Loucy (cell line): ENCODE results near the gene ARHGAP6.

Experiments used
- H2AFZ ChIP-seq: fragments of 200-600 bp; sonication (generic); 2 replicates; pipeline ENCODE4 v1.6.0; 2016; ENCODE audit warnings: antibody characterized with exemption, mild to moderate bottlenecking, low read length, moderate library complexity
- H3F3A ChIP-seq: fragments of 200-600 bp; 2 replicates; pipeline ENCODE4 v1.6.0; 2016; ENCODE audit warnings: antibody characterized with exemption, low read depth, mild to moderate bottlenecking
- H3K27me3 ChIP-seq: fragments of 200-600 bp; sonication (generic); 2 replicates; pipeline ENCODE4 v1.6.1; 2014; ENCODE audit warnings: low read length, mild to moderate bottlenecking; ENCODE audit not compliant: insufficient read depth, poor library complexity, severe bottlenecking
- H3K36me3 ChIP-seq: fragments of 200-600 bp; sonication (generic); 2 replicates; pipeline ENCODE4 v1.6.1; 2016; ENCODE audit warnings: low read length; ENCODE audit not compliant: insufficient read depth
- H3K4me1 ChIP-seq: fragments of 200-600 bp; sonication (generic); 2 replicates; pipeline ENCODE4 v1.5.1; 2014; ENCODE audit warnings: low read length, mild to moderate bottlenecking; ENCODE audit not compliant: insufficient read depth, poor library complexity, severe bottlenecking
- H3K4me2 ChIP-seq: fragments of 200-600 bp; sonication (generic); 2 replicates; pipeline ENCODE4 v1.6.0; 2014; ENCODE audit warnings: antibody characterized with exemption, low read length, low read depth, mild to moderate bottlenecking; ENCODE audit not compliant: poor library complexity, severe bottlenecking
- H3K4me3 ChIP-seq: fragments of 200-600 bp; sonication (generic); 2 replicates; pipeline ENCODE4 v1.5.1; 2014; ENCODE audit warnings: low read length, mild to moderate bottlenecking, mixed read lengths; ENCODE audit not compliant: poor library complexity, severe bottlenecking
- H3K79me2 ChIP-seq: fragments of 200-600 bp; sonication (generic); 2 replicates; pipeline ENCODE4 v1.6.1; 2014; ENCODE audit warnings: low read length; ENCODE audit not compliant: insufficient read depth
- H3K9ac ChIP-seq: fragments of 200-600 bp; sonication (generic); 2 replicates; pipeline ENCODE4 v1.6.0; 2014; ENCODE audit warnings: mild to moderate bottlenecking, low read depth, low read length, moderate library complexity; ENCODE audit not compliant: poor library complexity, severe bottlenecking
- H3K9me2 ChIP-seq: fragments of 200-600 bp; sonication (generic); replicated peaks from 2 replicates; pipeline ENCODE4 v1.6.1; 2016; ENCODE audit warnings: low read depth, low read length, mixed read lengths
- H3K9me3 ChIP-seq: fragments of 200-600 bp; sonication (generic); 2 replicates; pipeline ENCODE4 v1.6.1; 2014; ENCODE audit warnings: mild to moderate bottlenecking, antibody characterized with exemption, low read length, low read depth; ENCODE audit not compliant: insufficient read depth
- H4K20me1 ChIP-seq: fragments of 200-600 bp; sonication (generic); 2 replicates; pipeline ENCODE4 v1.6.0; 2014; ENCODE audit warnings: antibody characterized with exemption, low read length, mild to moderate bottlenecking; ENCODE audit not compliant: insufficient read depth, poor library complexity, severe bottlenecking
- CTCF ChIP-seq: fragments of 200-600 bp; sonication (generic); conservative IDR thresholded peaks from 2 replicates; pipeline ENCODE4 v1.5.1; 2014; ENCODE audit warnings: mild to moderate bottlenecking, antibody characterized with exemption, low read length
- EZH2phosphoT487 ChIP-seq: fragments of 200-600 bp; IDR thresholded peaks from 2 replicates; pipeline ENCODE4 v1.6.1; 2018; ENCODE audit warnings: antibody characterized with exemption, mild to moderate bottlenecking, moderate library complexity, borderline replicate concordance

ARHGAP6 gene

GRCh38 chrX:11664211-11665167, 1.2 kb downstream of the ARHGAP6 start:
- no peaks in the 10 kb centered on the region for H3K79me2 ChIP-seq
- no peaks in the 10 kb centered on the region for H3F3A ChIP-seq
- H3K4me1 ChIP-seq, result no peaks in the 10 kb centered on the region
- no peak overlapping the region for H3K4me2 ChIP-seq
- no peaks in the 10 kb centered on the region for H3K27me3 ChIP-seq
- H3K9ac ChIP-seq, result no peak overlapping the region
- H3K9me2 ChIP-seq, result no peaks in the 10 kb centered on the region
- no peaks in the 10 kb centered on the region for H3K36me3 ChIP-seq
- H4K20me1 ChIP-seq, result no peaks in the 10 kb centered on the region
- no peaks in the 10 kb centered on the region for H3K9me3 ChIP-seq
- no peak for TF ChIP-seq CTCF
- TF ChIP-seq EZH2phosphoT487, result no peak
- H3K4me3 ChIP-seq, result no peak overlapping the region
- H2AFZ ChIP-seq, result no peak overlapping the region

DNA sequence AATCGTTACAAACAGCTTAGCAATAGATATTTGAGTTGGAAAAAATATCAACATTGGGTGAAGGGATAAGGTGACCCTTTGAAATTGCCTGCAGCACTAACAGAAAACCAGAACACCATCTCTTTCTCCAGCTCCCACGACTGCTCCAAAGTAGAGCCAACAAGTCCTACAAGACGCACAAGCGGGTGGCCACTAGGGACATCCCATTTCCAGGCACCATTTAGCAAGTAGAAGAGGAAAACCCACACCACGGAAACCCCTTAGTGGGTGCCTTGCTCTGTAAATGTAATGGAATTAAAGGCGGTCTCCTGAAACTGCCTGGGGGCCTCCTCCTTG, 1.9 kb downstream of the ARHGAP6 start:
- no peaks in the 10 kb centered on the region for H3K79me2 ChIP-seq
- TF ChIP-seq CTCF (no peak), EZH2phosphoT487 (no peak)
- H4K20me1 ChIP-seq, result no peaks in the 10 kb centered on the region
- no peaks in the 10 kb centered on the region for H3K36me3 ChIP-seq
- no peak overlapping the region for H3K4me3 ChIP-seq
- no peaks in the 10 kb centered on the region for H3F3A ChIP-seq
- H3K9me2 ChIP-seq, result no peaks in the 10 kb centered on the region
- no peak overlapping the region for H2AFZ ChIP-seq
- H3K27me3 ChIP-seq, result no peaks in the 10 kb centered on the region
- no peaks in the 10 kb centered on the region for H3K9me3 ChIP-seq
- no peak overlapping the region for H3K9ac ChIP-seq
- H3K4me1 ChIP-seq, result no peaks in the 10 kb centered on the region
- no peak overlapping the region for H3K4me2 ChIP-seq

GRCh38 chrX:11655282-11656015, 10.3 kb downstream of the ARHGAP6 start:
- no peak overlapping the region for H3K9ac ChIP-seq
- no peaks in the 10 kb centered on the region for H3F3A ChIP-seq
- no peak overlapping the region for H3K4me2 ChIP-seq
- H2AFZ ChIP-seq, result no peak overlapping the region
- no peaks in the 10 kb centered on the region for H3K9me2 ChIP-seq
- H3K79me2 ChIP-seq, result no peaks in the 10 kb centered on the region
- H3K4me3 ChIP-seq, result no peak overlapping the region
- H3K9me3 ChIP-seq, result no peaks in the 10 kb centered on the region
- no peaks in the 10 kb centered on the region for H3K36me3 ChIP-seq
- no peaks in the 10 kb centered on the region for H3K4me1 ChIP-seq
- no peak for TF ChIP-seq CTCF
- no peak for TF ChIP-seq EZH2phosphoT487
- H3K27me3 ChIP-seq, result no peaks in the 10 kb centered on the region
- no peaks in the 10 kb centered on the region for H4K20me1 ChIP-seq
